ENCODE results near the gene FCN1. TPM values are rescaled to one million over a fixed set of nuclear protein-coding genes. Genes with fewer than 3 reads are reported as not detected.

FCN1 gene
- total and polyA plus RNA-seq, 9 of the 15 experiments (the other 6 are each of a cell fraction or from before 2014, with no cell fraction given) = not detected

DNA sequence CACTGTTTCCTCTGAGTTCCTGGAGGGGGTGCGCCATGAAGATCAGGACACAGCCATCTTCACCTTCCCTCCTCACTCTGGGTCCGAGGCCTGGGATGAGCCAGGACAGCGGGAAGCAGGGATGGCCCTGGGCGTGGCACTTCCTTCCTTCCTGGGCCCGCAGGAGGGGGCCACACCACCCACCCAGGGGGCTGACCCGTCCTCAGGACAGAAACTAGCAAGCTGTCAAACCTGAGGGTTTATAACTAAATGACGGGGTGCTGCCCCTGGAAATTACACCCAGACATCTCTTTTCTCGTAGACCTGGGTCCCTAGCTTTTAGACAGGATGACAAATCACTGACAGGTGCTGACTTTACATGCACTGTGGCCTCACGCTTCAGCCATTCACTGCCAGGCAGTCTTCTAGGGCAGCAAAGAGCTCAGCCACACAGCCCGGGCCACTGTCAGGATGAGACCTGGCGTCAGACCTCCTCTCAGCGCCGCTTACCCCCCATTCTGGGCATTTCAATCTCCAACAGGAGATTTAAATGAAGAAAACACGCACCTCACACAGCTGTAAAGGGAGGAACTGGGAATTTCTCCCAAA is 29.0 kb downstream of the FCN1 start (continued):
- TF ChIP-seq SMAD2 (IDR thresholded peaks at IDR 0.05; ENCODE audit: low read depth, low read length) (no peak), ETV1 (tag; conservative IDR thresholded peaks at IDR 0.05; ENCODE audit: low read depth) (no peak), SMARCC2 (IDR thresholded peaks at IDR 0.05; ENCODE audit: low read depth) (no peak)
- TF ChIP-seq, protein P1, sequence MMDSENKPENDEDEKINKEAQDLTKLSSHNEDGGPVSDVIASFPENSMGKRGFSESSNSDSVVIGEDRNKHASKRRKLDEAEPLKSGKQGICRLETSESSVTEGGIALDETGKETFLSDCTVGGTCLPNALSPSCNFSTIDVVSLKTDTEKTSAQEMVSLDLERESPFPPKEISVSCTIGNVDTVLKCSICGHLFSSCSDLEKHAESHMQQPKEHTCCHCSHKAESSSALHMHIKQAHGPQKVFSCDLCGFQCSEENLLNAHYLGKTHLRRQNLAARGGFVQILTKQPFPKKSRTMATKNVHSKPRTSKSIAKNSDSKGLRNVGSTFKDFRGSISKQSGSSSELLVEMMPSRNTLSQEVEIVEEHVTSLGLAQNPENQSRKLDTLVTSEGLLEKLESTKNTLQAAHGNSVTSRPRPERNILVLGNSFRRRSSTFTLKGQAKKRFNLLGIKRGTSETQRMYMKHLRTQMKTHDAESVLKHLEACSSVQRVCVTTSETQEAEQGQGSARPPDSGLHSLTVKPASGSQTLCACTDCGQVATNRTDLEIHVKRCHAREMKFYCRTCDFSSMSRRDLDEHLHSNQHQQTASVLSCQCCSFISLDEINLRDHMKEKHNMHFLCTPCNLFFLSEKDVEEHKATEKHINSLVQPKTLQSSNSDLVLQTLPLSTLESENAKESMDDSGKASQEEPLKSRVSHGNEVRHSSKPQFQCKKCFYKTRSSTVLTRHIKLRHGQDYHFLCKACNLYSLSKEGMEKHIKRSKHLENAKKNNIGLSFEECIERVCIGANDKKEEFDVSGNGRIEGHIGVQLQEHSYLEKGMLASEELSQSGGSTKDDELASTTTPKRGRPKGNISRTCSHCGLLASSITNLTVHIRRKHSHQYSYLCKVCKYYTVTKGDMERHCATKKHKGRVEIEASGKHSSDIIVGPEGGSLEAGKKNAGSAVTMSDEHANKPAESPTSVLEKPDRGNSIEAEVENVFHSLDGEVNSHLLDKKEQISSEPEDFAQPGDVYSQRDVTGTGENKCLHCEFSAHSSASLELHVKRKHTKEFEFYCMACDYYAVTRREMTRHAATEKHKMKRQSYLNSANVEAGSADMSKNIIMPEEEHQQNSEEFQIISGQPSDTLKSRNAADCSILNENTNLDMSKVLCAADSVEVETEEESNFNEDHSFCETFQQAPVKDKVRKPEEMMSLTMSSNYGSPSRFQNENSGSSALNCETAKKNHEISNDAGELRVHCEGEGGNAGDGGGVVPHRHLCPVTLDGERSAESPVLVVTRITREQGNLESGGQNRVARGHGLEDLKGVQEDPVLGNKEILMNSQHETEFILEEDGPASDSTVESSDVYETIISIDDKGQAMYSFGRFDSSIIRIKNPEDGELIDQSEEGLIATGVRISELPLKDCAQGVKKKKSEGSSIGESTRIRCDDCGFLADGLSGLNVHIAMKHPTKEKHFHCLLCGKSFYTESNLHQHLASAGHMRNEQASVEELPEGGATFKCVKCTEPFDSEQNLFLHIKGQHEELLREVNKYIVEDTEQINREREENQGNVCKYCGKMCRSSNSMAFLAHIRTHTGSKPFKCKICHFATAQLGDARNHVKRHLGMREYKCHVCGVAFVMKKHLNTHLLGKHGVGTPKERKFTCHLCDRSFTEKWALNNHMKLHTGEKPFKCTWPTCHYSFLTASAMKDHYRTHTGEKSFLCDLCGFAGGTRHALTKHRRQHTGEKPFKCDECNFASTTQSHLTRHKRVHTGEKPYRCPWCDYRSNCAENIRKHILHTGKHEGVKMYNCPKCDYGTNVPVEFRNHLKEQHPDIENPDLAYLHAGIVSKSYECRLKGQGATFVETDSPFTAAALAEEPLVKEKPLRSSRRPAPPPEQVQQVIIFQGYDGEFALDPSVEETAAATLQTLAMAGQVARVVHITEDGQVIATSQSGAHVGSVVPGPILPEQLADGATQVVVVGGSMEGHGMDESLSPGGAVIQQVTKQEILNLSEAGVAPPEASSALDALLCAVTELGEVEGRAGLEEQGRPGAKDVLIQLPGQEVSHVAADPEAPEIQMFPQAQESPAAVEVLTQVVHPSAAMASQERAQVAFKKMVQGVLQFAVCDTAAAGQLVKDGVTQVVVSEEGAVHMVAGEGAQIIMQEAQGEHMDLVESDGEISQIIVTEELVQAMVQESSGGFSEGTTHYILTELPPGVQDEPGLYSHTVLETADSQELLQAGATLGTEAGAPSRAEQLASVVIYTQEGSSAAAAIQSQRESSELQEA (IDR thresholded peaks at IDR 0.05; ENCODE audit: low read depth) = no peak
